Stimulated activated CD4-positive, alpha-beta T cell treated with anti-CD3 and anti-CD28 coated beads, Interleukin-1b, Interleukin-23, amount 100 ng/mL, for 1 hour (primary cell): ENCODE measurements around the gene PSMD1.

Experiments used
- DNase-seq, 2 donors: peaks; one replicate each; pipeline ENCODE4 v3.0.0-alpha.2; 2020; ENCODE audit warnings: low read depth in 2 of 2

The PSMD1 gene

GRCh38 chr2:231204146-231204545 is 147.5 kb downstream of the PSMD1 start:
- no peak for DNase-seq

GRCh38 chr2:231204581-231204980 is 147.9 kb downstream of the PSMD1 start:
- DNase-seq = no peak

GRCh38 chr2:231207734-231208133 is 151.1 kb downstream of the PSMD1 start:
- DNase-seq = no peak

- DNase-seq = no peak
Measured at GRCh38 chr2:231210782-231211181, 154.1 kb downstream of the PSMD1 start.

- no peak for DNase-seq
Measured at GRCh38 chr2:231211486-231211885, 154.8 kb downstream of the PSMD1 start.

- DNase-seq = no peak
Measured at GRCh38 chr2:231212329-231212845, 155.7 kb downstream of the PSMD1 start.

- DNase-seq = no peak
Measured at GRCh38 chr2:231213931-231214642, 157.4 kb downstream of the PSMD1 start.

GRCh38 chr2:231218366-231218765 is 161.7 kb downstream of the PSMD1 start:
- no peak for DNase-seq

GRCh38 chr2:231219289-231219688 is 162.6 kb downstream of the PSMD1 start:
- DNase-seq = no peak

- no peak for DNase-seq
Measured at GRCh38 chr2:231221761-231222160, 165.1 kb downstream of the PSMD1 start.
